Endodermal cell (in vitro differentiated cells): ENCODE measurements around the gene C12orf57. TPM values are rescaled to one million over a fixed set of nuclear protein-coding genes. Genes with fewer than 3 reads are reported as not detected.

ENCODE experiments used
- DNase-seq: peaks from one replicate; pipeline ENCODE4 v3.0.0-alpha.2; 2017
- H3K27ac ChIP-seq: 2 replicates; pipeline ENCODE4 v1.5.1; 2013; ENCODE audit warnings: mild to moderate bottlenecking, low read depth, low read length, moderate library complexity
- H3K27me3 ChIP-seq: 2 replicates; pipeline ENCODE4 v1.6.1; 2013; ENCODE audit warnings: mild to moderate bottlenecking, low read length, moderate library complexity; ENCODE audit not compliant: insufficient read depth, control insufficient read depth, poor library complexity, severe bottlenecking
- H3K36me3 ChIP-seq: 2 replicates; pipeline ENCODE4 v1.7.0; 2013; ENCODE audit warnings: mild to moderate bottlenecking, low read length, moderate library complexity; ENCODE audit not compliant: control insufficient read depth, insufficient read depth
- H3K4me1 ChIP-seq: one replicate; pipeline ENCODE4 v1.7.0; 2013; ENCODE audit warnings: low read length; ENCODE audit not compliant: control insufficient read depth, insufficient read depth
- H3K4me3 ChIP-seq: 2 replicates; pipeline ENCODE4 v1.5.1; 2013; ENCODE audit warnings: mild to moderate bottlenecking, low read length, moderate library complexity
- H3K9ac ChIP-seq: 2 replicates; pipeline ENCODE4 v1.6.1; 2013; ENCODE audit warnings: mild to moderate bottlenecking, low read length, moderate library complexity; ENCODE audit not compliant: poor library complexity, severe bottlenecking; ENCODE audit errors: extremely low read depth
- H3K9me3 ChIP-seq: 2 replicates; pipeline ENCODE4 v1.6.1; 2013; ENCODE audit warnings: mild to moderate bottlenecking, low read length, moderate library complexity; ENCODE audit not compliant: control insufficient read depth
- H3K27ac Mint-ChIP-seq: 2 replicates; pipeline ENCODE4 v1.8.0; 2020; ENCODE audit warnings: mixed read lengths
- H3K27me3 Mint-ChIP-seq: 2 replicates; pipeline ENCODE4 v1.8.0; 2021; ENCODE audit warnings: mild to moderate bottlenecking, mixed read lengths; ENCODE audit not compliant: insufficient read depth
- H3K36me3 Mint-ChIP-seq: 2 replicates; pipeline ENCODE4 v1.8.0; 2020; ENCODE audit warnings: low read depth, mixed read lengths
- H3K4me1 Mint-ChIP-seq: 2 replicates; pipeline ENCODE4 v1.8.0; 2020; ENCODE audit warnings: mixed read lengths
- H3K4me3 Mint-ChIP-seq: 2 replicates; pipeline ENCODE4 v1.8.0; 2020; ENCODE audit warnings: mild to moderate bottlenecking, moderate library complexity, mixed read lengths
- H3K9me3 Mint-ChIP-seq: 2 replicates; pipeline ENCODE4 v1.8.0; 2020; ENCODE audit warnings: mild to moderate bottlenecking, mixed read lengths
- WGBS, 2 experiments: methylation state at CpG; one replicate each; pipeline versions ENCODE4 v1.1.5 to v1.1.7; 2013; ENCODE audit warnings: missing lambda C conversion rate in 2 of 2, mixed read lengths in 1 of 2; ENCODE audit not compliant: insufficient coverage in 1 of 2, insufficient read length in 1 of 2; 5-methylcytosine and 5-hydroxymethylcytosine counted together
- total RNA-seq, 2 donors: library from RNA; stranded (reverse); fragmentation: NEBNext Ultra II Directional in 1 of 2; extraction: Animal tissue kit (Norgen Biotek cat#: 25700) in 1 of 2; gene quantifications; 2 replicates in 1 of 2; 3 replicates in 1 of 2; pipeline ENCODE4 v1.2.1, GENCODE V29; 2021
- TF ChIP-seq, protein P1 (sequence below): fragments of 200-600 bp; sonication (generic); conservative IDR thresholded peaks from 2 replicates; pipeline ENCODE4 v1.5.0; 2021; ENCODE audit warnings: antibody characterized with exemption, mild to moderate bottlenecking

Gene C12orf57
- total RNA-seq, 2 donors from 2014 or later: 141 to 257 TPM

DNA sequence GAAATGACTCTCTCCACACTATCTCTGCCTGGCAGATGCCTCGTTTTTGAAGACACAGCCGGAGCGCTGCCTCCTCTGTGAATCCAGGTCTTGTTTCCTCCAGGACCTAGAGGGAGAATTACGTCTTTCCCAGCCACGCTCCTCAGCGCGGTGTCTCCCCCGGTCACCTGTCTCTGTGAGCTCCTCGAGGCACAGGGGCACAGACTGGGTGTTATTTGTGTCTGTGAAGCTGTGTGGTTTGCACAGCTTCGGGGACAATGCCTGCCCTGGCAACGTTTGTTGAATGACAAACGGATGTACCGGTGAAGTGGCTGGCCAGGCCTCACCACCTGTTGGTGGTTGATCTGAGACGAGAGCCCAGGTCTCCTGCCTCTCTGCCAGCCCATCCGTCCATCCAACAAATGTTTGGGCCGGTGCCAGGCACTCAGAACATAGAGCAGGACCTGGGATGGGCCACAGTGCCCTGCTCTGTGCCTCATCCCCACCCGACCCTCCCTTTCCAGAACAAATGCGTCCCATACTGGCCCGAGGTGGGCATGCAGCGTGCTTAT is 13.4 kb downstream of the C12orf57 start:
- peaks cover under 1% of the 10 kb centered on the region for H3K4me1 ChIP-seq
- H3K4me3 ChIP-seq: no peak overlapping the region
- no peak overlapping the region for H3K9ac ChIP-seq
- 93% methylated on average over 9 to 20 of the region's 20 CpGs for WGBS, 2 experiments
- H3K4me3 Mint-ChIP-seq: no peak overlapping the region
- H3K9me3 Mint-ChIP-seq: no peaks in the 10 kb centered on the region
- H3K9me3 ChIP-seq: no peaks in the 10 kb centered on the region
- H3K27ac ChIP-seq: no peak overlapping the region
- H3K27me3 ChIP-seq: no peaks in the 10 kb centered on the region
- H3K27ac Mint-ChIP-seq: peak overlapping the region; percentile 5
- no peak for DNase-seq
- H3K4me1 Mint-ChIP-seq: peaks cover 18% of the 10 kb centered on the region
- TF ChIP-seq, protein P1, sequence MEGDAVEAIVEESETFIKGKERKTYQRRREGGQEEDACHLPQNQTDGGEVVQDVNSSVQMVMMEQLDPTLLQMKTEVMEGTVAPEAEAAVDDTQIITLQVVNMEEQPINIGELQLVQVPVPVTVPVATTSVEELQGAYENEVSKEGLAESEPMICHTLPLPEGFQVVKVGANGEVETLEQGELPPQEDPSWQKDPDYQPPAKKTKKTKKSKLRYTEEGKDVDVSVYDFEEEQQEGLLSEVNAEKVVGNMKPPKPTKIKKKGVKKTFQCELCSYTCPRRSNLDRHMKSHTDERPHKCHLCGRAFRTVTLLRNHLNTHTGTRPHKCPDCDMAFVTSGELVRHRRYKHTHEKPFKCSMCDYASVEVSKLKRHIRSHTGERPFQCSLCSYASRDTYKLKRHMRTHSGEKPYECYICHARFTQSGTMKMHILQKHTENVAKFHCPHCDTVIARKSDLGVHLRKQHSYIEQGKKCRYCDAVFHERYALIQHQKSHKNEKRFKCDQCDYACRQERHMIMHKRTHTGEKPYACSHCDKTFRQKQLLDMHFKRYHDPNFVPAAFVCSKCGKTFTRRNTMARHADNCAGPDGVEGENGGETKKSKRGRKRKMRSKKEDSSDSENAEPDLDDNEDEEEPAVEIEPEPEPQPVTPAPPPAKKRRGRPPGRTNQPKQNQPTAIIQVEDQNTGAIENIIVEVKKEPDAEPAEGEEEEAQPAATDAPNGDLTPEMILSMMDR: no peak
- H3K36me3 ChIP-seq: no peaks in the 10 kb centered on the region
- no peaks in the 10 kb centered on the region for H3K27me3 Mint-ChIP-seq
- H3K36me3 Mint-ChIP-seq: peaks cover 26% of the 10 kb centered on the region

GRCh38 chr12:6957741-6958608 is 14.2 kb downstream of the C12orf57 start:
- H3K36me3 ChIP-seq: no peaks in the 10 kb centered on the region
- Mint-ChIP-seq H3K27ac (no peak overlapping the region), H3K4me1 (peaks cover 22% of the 10 kb centered on the region), H3K4me3 (no peak overlapping the region), H3K27me3 (no peaks in the 10 kb centered on the region), H3K9me3 (no peaks in the 10 kb centered on the region), H3K36me3 (peaks cover 20% of the 10 kb centered on the region)
- no peak for DNase-seq
- H3K9ac ChIP-seq: no peak overlapping the region
- WGBS, 2 experiments: 88 to 90% methylated on average over 18 to 28 of the region's 28 CpGs
- no peaks in the 10 kb centered on the region for H3K27me3 ChIP-seq
- no peak overlapping the region for H3K27ac ChIP-seq
- H3K4me1 ChIP-seq: peaks cover 4% of the 10 kb centered on the region
- H3K9me3 ChIP-seq: no peaks in the 10 kb centered on the region
- TF ChIP-seq, protein P1: no peak
- H3K4me3 ChIP-seq: no peak overlapping the region

DNA sequence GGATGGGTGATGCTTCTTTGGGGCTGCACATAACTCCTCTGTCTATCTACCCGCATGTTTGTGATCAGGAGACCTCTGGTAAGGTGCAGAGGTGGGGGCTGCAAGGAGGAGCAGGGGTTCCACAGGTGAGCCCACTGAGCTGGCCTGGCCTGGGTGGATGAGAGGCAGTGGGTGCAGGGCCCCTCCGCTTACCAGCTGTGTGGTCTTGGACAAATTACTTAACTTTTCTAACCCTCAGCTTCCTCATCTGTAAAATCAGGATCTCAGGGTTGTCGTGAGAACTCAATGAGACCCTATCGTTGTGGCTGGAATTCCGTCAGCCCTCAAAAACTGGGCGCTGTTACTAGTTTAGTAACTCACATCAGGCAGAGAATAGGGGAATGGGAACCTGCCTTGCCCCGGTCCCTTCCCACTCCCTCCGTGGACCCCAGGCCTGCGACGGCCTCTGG is 14.8 kb downstream of the C12orf57 start:
- no peaks in the 10 kb centered on the region for H3K27me3 ChIP-seq
- H3K27ac ChIP-seq: no peak overlapping the region
- Mint-ChIP-seq H3K36me3 (peaks cover 20% of the 10 kb centered on the region), H3K27me3 (no peaks in the 10 kb centered on the region), H3K9me3 (no peaks in the 10 kb centered on the region), H3K27ac (no peak overlapping the region), H3K4me1 (peaks cover 22% of the 10 kb centered on the region), H3K4me3 (no peak overlapping the region)
- H3K9ac ChIP-seq: no peak overlapping the region
- no peak overlapping the region for H3K4me3 ChIP-seq
- WGBS, 2 experiments: 91 to 96% methylated on average over 5 to 10 of the region's 10 CpGs
- TF ChIP-seq, protein P1: no peak
- no peak for DNase-seq
- peaks cover 4% of the 10 kb centered on the region for H3K4me1 ChIP-seq
- H3K9me3 ChIP-seq: no peaks in the 10 kb centered on the region
- no peaks in the 10 kb centered on the region for H3K36me3 ChIP-seq
